OCI-LY7 (cell line): ENCODE measurements around the gene PRSS2. TPM values are rescaled to one million over a fixed set of nuclear protein-coding genes. Genes with fewer than 3 reads are reported as not detected.

Experiments
- BruUV-seq: library from RNA; stranded (reverse); fragments of 400-500 nt; replicated peaks from 2 replicates; lab custom pipeline; 2021; lab: Mats Ljungman, UMichigan
- CTCF ChIA-PET: fragments of 300-600 bp; sonication (Branson Sonifier 250); formaldehyde crosslinking; loops from one replicate; lab custom pipeline; 2022; ENCODE audit warnings: antibody characterized with exemption; ENCODE audit not compliant: unreplicated experiment; lab: Charles Lee
- POLR2A ChIA-PET: fragments of 300-600 bp; sonication (Branson Sonifier 250); formaldehyde crosslinking; loops from one replicate; lab custom pipeline; 2022; ENCODE audit warnings: antibody characterized with exemption; lab: Charles Lee
- DNase-seq: peaks from one replicate; pipeline ENCODE4 v3.0.0-alpha.2; 2015; ENCODE audit warnings: low spot score
- H2AFZ ChIP-seq: fragments of 200-600 bp; sonication (generic), shearing (Covaris generic); 2 replicates; pipeline ENCODE4 v1.6.1; 2014; ENCODE audit warnings: mild to moderate bottlenecking, antibody characterized with exemption, low read length, moderate library complexity
- H3K27ac ChIP-seq: fragments of 200-600 bp; sonication (generic); 2 replicates; pipeline ENCODE4 v1.5.1; 2014; ENCODE audit warnings: mixed run types, low read depth, mild to moderate bottlenecking, moderate library complexity, low read length, inconsistent platforms; ENCODE audit not compliant: poor library complexity, severe bottlenecking
- H3K36me3 ChIP-seq: fragments of 200-600 bp; sonication (generic); 2 replicates; pipeline ENCODE4 v1.6.1; 2014; ENCODE audit warnings: mild to moderate bottlenecking, antibody characterized with exemption, low read length, moderate library complexity, mixed read lengths; ENCODE audit not compliant: insufficient read depth
- H3K4me1 ChIP-seq: fragments of 200-600 bp; sonication (generic); 2 replicates; pipeline ENCODE4 v1.5.1; 2014; ENCODE audit warnings: mild to moderate bottlenecking, low read length; ENCODE audit not compliant: insufficient read depth, poor library complexity, severe bottlenecking
- H3K4me2 ChIP-seq: fragments of 200-600 bp; sonication (generic); 2 replicates; pipeline ENCODE4 v1.6.1; 2014; ENCODE audit warnings: mild to moderate bottlenecking, low read length
- H3K4me3 ChIP-seq: fragments of 200-600 bp; sonication (generic); 2 replicates; pipeline ENCODE4 v1.5.1; 2014; ENCODE audit warnings: mild to moderate bottlenecking, low read depth, low read length; ENCODE audit not compliant: poor library complexity, severe bottlenecking
- H3K79me2 ChIP-seq: fragments of 200-600 bp; sonication (generic); 2 replicates; pipeline ENCODE4 v1.6.1; 2016; ENCODE audit warnings: low read depth, mild to moderate bottlenecking, low read length, moderate library complexity, mixed read lengths; ENCODE audit not compliant: insufficient read depth
- H3K9me2 ChIP-seq: fragments of 200-600 bp; sonication (generic); 2 replicates; pipeline ENCODE4 v1.6.1; 2016; ENCODE audit warnings: mild to moderate bottlenecking, low read length, mixed read lengths; ENCODE audit not compliant: insufficient read depth
- H3K9me3 ChIP-seq: fragments of 200-600 bp; sonication (generic); 2 replicates; pipeline ENCODE4 v1.6.1; 2014; ENCODE audit warnings: mild to moderate bottlenecking, mixed run types, low read length, mixed read lengths
- H4K20me1 ChIP-seq: fragments of 200-600 bp; sonication (generic); 2 replicates; pipeline ENCODE4 v1.6.1; 2014; ENCODE audit warnings: mild to moderate bottlenecking, antibody characterized with exemption, low read length, moderate library complexity, mixed read lengths; ENCODE audit not compliant: insufficient read depth
- CTCF ChIP-seq: fragments of 200-600 bp; sonication (generic); conservative IDR thresholded peaks from 2 replicates; pipeline ENCODE4 v1.5.1; 2014; ENCODE audit warnings: mild to moderate bottlenecking, antibody characterized with exemption, low read length, moderate library complexity, mixed read lengths
- EZH2phosphoT487 ChIP-seq: fragments of 200-600 bp; sonication (generic); IDR thresholded peaks from 2 replicates; pipeline ENCODE4 v1.6.1; 2018; ENCODE audit warnings: low read depth, borderline replicate concordance, mild to moderate bottlenecking, mixed run types, antibody characterized with exemption, low read length, moderate library complexity, mixed read lengths
- intact Hi-C: fragments of 100-400 bp; cut with micrococcal nuclease; formaldehyde crosslinking; loops from one replicate; pipeline ENCODE4 v1.10.0; 2022; ENCODE audit not compliant: unreplicated experiment
- total RNA-seq, 2 experiments: library from RNA; depleted of rRNA in 1 of 2; stranded (reverse); fragments of >200 nt in 1 of 2; shearing (Covaris generic) in 1 of 2; gene quantifications; 2 replicates each; pipeline ENCODE4 v1.2.3, GENCODE V29; 2014 to 2022

The PRSS2 gene
- total RNA-seq, 2 experiments from 2014 or later: 0.60 to 1.1 TPM

- Histone ChIP-seq H4K20me1 (no peaks in the 10 kb centered on the region), H3K9me3 (0 out of 2 replicates have a peak, but pooled peaks cover 4% of the 10 kb centered on the region), H3K4me2 (no peak overlapping the region), H2AFZ (no peak overlapping the region), H3K9me2 (no peaks in the 10 kb centered on the region), H3K36me3 (no peaks in the 10 kb centered on the region), H3K4me1 (peaks cover 3% of the 10 kb centered on the region), H3K27ac (no peak overlapping the region), H3K4me3 (no peak overlapping the region), H3K79me2 (no peaks in the 10 kb centered on the region)
- POLR2A ChIA-PET: no interaction called here
- CTCF ChIA-PET: no interaction called here
- intact Hi-C loops: no loop called here
- TF ChIP-seq EZH2phosphoT487 (no peak), CTCF (no peak)
- no TSS peak for BruUV-seq
- DNase-seq: no peak
Observed at GRCh38 chr7:142722248-142722794, 48.4 kb upstream of the PRSS2 start.

GRCh38 chr7:142733271-142733670 lies 37.5 kb upstream of the PRSS2 start:
- BruUV-seq: no TSS peak
- Histone ChIP-seq H3K36me3 (no peaks in the 10 kb centered on the region), H3K9me2 (no peaks in the 10 kb centered on the region), H3K4me3 (no peak overlapping the region), H3K27ac (no peak overlapping the region), H3K9me3 (no peaks in the 10 kb centered on the region), H3K4me1 (peaks cover 11% of the 10 kb centered on the region), H4K20me1 (no peaks in the 10 kb centered on the region), H2AFZ (peak overlapping the region; percentile 63), H3K79me2 (no peaks in the 10 kb centered on the region), H3K4me2 (peak overlapping the region; percentile 52)
- DNase-seq: peak; percentile 33
- intact Hi-C loops: loop anchor here (1.0 to 2.0 kb wide), 2 partner anchors 38 to 76 kb away; no protein-coding TSS in a partner anchor
- ChIA-PET CTCF (interaction anchor here (1.0 to 1.2 kb wide), 2 partner anchors 15 to 66 kb away, joined by 3 read pairs; no protein-coding TSS in a partner anchor), POLR2A (interaction anchor here (0.6 to 3.5 kb wide), 10 partner anchors 15 to 77 kb away, joined by 3 to 27 read pairs (median 4); partner anchors contain the start of gene PRSS2)
- TF ChIP-seq EZH2phosphoT487 (no peak), CTCF (no peak)

- Histone ChIP-seq H3K4me1 (peaks cover 28% of the 10 kb centered on the region), H3K79me2 (no peaks in the 10 kb centered on the region), H3K9me2 (no peaks in the 10 kb centered on the region), H4K20me1 (no peaks in the 10 kb centered on the region), H2AFZ (peak overlapping the region; percentile 5; the same call in 1 of the 2 replicates), H3K4me2 (peak overlapping the region; percentile 53), H3K36me3 (no peaks in the 10 kb centered on the region), H3K4me3 (peak overlapping the region; percentile 10), H3K9me3 (no peaks in the 10 kb centered on the region), H3K27ac (no peak overlapping the region)
- peak; percentile 75 for TF ChIP-seq CTCF
- TF ChIP-seq EZH2phosphoT487: no peak
- ChIA-PET CTCF (no interaction called here), POLR2A (interaction anchor here (1.0 kb wide), 1 partner anchor 8 kb away, joined by 3 read pairs; no protein-coding TSS in a partner anchor)
- no TSS peak for BruUV-seq
- peak; percentile 84 for DNase-seq
- intact Hi-C loops: loop anchor here (1.0 to 2.0 kb wide), 3 partner anchors 31 to 69 kb away; partner anchors contain the start of gene PRSS2
Observed at GRCh38 chr7:142739923-142740492, 30.8 kb upstream of the PRSS2 start.
